CD4-positive, alpha-beta T cell treated with Interleukin-12 subunit alpha and Interleukin-12 subunit beta, for 1 hour (primary cell): ENCODE measurements around the gene CMPK2.
A peak's percentile ranks its signal among the peaks of the same experiment; 100 is the strongest.

Experiments
- DNase-seq: peaks from one replicate; pipeline ENCODE4 v3.0.0-alpha.2; 2020

CMPK2 gene

DNA sequence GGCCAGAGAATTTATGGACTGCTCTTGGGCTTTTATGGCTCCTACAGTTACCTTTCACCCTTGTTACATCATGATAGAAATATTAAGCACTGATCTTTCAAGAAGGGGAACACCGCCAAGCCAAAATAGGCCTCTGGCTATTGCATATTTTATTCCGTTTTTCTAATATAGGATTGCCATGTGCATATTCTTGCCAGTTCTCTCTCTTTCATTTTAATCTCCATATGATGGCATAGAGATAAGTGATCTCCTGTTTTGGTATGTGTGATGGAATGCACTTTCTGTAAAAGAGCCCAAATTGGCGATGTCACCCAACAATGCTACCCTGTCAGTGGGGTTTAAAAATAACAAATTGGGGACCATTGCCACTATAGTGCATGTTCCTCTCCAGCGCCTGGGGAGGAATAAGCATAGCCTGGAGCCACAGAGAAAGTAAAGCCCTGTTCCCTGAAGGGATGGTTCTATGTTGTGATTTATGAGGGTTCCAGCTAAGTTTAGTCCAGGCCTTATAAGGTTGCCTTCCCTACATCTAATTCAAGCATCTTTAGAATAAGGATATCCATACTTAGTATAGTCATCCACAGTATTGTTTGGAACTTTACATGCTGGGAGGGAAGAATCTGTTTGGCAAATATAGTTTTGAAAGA, 26.9 kb downstream of the CMPK2 start:
- DNase-seq = no peak

DNA sequence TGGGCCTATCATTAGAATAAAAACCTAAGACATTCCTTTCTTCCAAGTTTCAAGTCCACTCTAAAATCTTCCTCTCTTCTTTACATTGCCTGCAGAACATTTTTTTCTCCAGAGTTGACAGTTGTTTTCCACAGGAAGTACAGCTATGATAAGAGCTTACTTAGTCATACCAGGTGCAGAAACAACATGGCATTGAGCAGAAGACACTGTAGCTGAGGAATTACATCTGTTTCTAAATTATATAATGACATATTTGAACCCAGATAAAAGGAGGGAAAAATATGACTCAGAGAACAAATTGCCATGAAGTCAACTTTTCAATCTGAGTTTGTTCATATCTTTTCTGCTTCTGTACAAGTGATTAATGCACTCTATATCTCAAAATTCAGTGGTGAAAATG, 30.2 kb downstream of the CMPK2 start:
- no peak for DNase-seq

DNA sequence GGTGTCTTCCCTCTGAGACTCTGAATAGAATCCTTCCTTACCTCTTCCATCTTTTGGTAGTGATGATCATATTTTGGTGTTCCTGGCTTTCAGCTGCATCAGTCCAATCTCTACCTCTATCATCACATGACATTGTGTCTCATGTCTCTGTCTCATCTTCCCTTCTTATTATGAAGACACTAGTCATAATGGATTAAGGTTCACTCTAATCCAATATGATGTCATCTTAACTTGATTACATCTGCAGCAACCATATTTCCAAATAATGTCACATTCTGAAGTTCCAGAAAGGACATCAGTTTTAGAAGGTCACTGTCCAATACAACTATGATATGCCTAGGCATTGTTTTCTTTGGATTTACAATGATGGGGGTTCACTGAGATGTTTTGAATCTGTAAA, 31.5 kb downstream of the CMPK2 start:
- DNase-seq = no peak

DNA sequence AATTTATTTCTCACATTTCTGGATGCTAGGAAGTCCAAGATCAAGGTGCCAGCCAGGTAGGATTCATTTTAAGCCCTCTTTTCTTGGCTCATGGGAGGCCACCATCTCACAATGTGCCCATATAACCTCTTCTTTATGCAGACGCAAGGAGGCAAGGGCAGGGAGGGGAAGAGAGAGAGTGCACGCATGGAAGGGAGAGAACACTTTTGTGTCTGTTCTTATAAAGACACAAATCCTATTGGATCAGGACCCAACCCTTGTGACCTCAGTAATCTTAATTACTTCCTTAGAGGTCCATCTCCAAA, 32.5 kb downstream of the CMPK2 start:
- DNase-seq = no peak

DNA sequence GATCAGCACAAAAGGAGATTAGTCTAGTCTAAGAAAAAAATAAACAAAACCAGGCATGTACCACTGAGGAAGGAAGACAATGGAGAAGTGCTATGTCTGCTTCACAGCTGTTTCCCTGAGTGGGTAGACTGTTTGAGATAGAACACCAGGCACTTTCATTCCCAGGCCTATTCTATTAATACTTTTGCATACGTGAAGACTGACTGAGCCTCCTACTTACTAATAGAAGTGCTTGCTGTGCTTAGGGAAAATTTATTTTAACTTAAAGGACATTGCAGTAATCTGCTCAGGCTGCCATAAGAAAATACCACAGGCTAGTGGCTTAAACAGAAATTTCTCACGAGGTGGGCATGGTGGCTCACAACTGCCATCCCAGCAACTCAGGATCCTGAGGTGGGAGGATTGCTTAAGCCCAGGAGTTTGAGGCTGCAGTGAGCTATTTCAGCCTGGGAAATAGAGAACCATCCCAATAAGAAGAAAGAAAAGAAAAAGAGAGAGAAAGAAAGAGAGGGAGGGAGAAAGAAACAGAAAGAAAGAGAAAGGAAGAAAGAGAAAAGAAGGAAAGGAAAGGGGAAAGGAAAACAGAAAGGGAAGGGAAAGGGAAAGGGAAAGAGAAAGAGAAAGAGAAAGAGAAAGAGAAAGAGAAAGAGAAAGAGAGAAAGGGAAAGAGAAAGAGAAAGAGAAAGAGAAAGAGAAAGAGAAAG, 33.0 kb downstream of the CMPK2 start:
- no peak for DNase-seq

DNA sequence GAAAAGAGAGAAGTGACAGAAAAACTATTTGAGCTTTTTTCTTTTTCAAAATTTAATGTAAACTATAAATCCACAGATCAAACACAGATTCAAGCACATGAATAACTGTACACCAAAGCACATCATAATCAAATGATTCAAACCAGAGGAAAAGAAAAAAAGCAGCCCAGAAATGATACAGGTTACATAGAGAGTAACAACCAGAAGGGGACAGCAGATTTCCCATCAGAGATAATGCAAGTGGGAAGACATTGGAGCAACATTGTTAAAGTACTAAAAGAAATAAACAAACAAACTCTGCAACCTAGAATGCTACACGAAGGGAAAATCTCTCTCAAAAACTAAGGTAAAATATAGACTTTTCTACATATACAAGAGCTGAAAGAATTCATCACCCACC, 34.5 kb downstream of the CMPK2 start:
- no peak for DNase-seq

DNA sequence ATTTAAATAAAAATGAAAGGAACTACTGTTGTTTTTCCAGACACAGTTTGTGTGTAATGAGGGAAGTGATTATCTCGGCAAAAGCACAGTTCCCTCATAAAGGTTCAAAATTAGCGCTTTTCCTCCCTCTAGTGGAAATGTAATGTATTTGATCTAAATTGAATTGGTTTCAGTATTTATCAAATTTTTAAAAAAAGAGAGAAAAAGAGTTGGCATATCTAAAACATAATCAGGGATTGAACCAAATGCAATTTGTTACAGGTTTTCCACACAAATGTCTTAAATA, 37.5 kb downstream of the CMPK2 start:
- peak; percentile 14 for DNase-seq

DNA sequence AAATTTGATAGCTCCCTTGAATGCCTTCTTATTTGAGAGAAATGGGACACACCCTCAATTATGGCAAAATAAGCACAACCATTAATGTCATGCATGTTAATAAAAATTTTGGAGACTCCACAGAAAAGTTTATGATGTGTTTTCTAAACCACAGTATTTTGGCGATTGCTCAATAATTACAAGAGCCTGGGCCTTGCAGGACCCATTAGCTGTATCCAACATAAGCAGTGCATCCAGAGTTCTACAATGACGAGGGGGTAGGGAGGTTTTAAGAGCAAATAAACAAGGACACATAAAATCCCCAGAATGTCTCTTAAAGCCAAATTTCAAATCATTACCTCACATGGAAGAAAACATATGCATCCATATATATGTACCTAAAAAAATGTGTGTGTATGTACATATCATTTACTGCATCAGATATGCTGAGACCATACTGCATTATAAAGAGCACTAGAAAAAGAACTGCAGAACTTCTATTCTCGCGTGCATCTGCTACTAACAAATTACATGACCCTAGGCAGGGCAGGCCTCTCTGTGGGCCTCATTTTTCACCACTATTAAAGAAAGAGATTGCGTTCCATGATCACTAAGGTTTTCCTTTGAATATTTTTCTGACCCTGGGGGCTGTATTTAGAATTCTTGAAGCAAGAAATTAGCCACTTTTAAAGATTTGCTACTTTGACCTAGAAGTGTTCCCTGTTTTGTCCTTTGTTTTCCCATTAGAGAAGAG, 38.0 kb downstream of the CMPK2 start:
- DNase-seq = no peak

DNA sequence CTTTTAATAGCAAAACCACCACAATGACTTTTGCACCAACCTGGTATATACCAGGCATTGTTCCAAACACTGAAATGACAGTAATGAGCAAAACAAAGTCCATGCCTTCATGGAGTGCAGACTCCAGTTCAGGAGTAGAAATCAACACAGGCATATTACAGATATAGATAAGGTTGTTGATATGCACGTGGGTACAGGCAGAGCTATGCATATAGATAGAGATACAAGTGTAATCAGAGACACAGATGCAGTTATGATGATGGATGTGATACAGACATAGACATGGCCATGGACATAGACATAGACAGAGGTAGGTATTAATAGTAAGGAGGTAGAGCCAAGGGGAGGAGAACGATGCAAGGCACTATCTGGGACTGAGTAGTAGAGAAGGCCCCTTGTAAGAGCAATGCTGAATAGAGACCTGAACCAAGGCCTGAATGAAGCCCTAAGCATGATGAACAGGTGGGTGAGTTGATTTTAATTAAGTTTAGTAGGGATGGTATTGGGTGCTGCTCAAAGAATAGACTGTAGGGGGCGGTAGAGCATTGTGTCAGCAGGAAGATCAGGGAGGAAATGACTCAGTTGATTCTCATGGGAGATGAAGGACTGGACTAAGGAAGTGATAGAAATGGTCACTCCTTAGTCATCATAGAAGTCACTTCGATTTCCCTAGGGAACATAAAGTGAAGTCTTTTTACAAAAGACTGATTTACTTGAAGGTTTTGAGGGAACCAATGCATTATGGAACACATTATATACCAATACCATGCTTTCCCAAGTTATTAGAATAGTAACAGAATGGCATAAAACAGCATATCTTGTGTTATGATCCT, 39.4 kb downstream of the CMPK2 start:
- DNase-seq = peak; percentile 64

DNA sequence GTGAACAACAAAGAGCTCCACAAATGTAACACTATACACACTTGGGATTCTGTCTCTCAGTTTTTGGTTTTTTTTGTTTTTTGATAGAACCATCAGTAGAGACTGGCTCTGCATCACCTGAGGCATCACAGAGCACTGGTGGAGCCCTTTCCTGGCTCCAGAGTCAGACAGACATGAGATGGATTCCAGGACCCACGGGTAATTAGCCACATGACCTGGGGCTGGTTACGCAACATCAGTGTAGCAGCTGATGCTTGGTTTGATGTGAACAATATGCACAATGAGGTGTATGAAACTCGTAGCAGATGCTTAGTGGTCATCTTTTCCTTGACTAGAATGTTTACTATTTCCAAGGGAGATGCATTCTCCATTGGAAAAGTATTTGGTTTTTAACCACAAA, 40.7 kb downstream of the CMPK2 start:
- no peak for DNase-seq

DNA sequence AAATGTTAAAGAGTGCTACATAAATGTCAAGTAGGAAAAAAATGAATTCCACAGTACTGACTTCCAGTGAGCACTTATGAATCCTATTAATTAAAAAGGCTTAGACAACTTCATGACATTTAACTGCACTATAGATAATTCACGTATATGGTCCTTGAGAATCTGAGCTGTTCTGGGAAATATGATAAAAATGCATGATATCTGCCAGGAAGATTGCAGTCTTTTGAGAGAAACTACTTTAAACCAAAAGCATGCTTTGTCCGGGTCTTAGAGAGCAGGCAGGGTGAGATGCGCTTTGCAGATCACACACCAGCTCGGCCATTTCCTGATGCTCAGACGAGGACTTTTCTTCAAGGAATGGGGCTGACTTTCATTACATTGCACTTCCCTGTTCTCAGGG, 42.6 kb downstream of the CMPK2 start:
- DNase-seq = no peak

DNA sequence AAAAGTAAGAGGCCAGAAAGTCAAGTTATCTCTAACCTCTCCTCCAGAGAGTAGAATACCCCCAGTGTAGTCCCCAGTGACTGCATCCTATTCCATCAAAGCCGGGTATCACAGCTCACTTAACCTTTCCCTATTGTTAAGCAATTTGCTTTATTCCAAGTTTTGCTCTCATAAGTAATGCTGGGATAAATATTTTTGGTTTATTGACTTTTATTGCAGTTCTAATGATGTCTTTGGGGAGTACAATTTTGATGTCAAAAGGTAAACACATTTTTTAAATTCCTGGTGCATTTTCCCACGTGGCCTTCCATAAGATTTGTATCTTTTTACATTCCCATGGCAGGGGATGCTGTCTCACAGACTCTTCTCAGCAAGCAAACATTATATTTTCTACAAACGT, 43.3 kb downstream of the CMPK2 start:
- no peak for DNase-seq

DNA sequence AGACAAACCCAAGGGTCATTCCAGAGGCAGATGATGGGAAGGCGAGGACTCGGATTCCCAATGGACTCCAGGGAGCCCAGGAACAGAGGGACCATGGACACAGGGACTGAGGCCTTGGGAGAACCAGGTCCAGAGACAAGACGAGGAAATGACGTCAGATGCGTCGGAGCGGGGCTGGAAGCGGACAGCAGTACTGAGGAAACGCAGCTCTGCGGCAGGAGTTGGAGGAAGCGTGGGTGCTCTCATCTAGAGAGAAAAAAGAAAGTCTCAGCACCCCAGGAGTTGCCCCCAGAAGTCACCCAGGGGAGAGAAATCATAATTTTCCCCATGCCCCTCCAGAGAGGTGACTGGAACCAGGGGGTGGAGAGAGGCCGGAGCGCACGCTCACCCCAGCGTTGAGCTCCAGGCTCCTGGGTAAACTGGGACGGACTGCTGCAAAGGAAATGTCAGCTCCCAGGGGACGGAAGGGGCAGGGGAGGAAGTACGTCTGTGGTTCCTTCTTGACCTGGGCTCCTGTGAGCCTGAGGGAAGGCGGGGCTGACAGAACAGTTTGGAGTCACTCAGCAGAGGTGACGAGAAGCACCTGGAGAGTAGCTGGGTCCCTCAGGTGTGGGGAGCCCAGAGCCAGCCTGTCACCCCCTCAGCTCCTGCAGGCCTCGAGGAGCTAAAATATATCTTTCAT, 44.7 kb downstream of the CMPK2 start:
- DNase-seq = no peak

DNA sequence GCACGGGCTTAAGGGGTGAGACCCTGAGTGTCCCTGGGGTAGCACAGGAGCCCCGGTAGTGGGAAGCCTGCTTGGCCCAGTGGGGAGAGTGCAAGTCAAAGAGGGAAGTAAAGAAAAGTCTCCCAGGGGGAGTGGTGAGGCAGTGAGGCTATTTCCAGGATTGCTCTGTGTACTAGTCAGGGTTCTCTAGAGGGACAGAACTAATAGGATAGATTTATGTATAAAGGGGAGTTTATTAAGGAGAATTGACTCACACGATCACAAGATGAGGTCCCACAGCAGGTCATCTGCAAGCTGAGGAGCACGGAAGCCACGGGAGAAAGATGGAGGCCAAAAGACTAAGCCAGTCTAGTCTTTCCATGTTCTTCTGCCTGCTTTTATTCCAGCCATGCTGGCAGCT, 45.5 kb downstream of the CMPK2 start:
- DNase-seq = no peak

DNA sequence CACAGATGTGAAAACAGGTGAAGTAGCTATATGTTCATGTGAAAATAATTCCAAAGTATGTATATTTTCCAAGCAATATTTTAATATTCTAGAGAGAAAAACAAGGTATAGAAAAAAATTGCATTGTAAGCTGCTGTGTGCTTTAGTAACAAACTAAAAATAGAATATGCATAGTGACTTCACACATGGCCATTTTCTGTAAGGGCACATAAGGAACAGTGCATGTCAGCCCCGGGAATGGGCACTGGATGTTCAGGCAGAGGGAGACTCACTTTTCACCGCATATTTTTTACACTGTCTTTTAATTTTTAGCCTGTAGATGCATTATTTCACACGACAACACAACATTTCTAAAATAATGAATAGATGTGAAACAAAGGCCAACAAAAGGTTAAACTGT, 46.0 kb downstream of the CMPK2 start:
- DNase-seq = no peak

DNA sequence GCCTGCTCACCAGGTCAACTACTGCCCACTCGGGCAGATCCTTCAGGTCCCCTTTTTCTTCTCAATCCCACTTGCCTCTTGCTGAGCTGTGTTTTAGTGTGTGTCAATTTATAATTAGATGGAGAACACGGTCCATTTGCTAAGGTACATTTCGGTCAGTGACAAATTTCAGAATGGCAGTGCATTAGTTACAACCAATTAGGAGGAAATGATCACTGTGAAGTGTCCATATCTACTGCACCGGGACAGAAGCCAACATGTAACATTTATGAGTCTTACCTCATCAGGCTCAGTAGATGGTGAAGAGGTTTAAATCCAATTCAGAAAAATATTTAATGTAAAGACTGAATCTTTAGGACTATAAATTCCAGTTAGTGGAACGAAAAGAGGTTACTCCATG, 47.7 kb downstream of the CMPK2 start:
- DNase-seq = no peak

DNA sequence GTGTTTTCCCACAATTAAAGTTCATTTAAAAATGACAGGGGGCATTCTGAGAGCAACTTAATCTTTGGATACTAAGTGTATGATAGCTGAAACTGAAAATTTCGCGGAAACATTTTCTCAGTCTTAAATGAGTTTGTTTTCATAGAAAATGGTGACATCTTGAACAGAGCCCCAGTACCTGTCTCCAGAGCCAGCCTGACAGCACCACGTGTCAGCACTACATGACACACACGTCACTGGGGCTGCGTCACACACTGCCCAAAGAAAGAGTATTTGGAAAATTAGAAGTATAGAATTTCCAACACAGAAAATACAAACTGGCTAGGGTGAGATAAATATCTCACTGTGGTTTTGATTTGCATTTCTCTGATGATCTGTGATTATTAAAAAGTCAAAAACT, 50.8 kb downstream of the CMPK2 start:
- DNase-seq = no peak

DNA sequence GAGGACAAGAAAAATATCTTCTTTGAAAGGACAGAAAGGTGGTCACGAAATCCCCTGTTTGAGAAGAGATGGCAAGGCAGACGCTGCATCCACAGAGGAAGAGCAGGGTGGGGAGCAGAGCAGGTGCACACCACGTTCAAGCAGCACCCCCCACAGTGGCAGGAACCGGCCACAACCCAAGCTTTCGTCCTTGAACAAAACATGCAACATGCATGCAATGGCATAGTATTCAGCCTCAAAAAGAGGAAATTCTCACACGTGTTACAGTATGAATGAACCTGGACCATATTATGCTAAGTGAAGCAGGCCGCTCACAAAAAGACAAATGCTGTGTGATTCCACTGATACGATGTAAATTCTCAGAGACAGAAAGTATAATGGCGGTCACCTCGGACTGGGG, 51.4 kb downstream of the CMPK2 start:
- DNase-seq = no peak

DNA sequence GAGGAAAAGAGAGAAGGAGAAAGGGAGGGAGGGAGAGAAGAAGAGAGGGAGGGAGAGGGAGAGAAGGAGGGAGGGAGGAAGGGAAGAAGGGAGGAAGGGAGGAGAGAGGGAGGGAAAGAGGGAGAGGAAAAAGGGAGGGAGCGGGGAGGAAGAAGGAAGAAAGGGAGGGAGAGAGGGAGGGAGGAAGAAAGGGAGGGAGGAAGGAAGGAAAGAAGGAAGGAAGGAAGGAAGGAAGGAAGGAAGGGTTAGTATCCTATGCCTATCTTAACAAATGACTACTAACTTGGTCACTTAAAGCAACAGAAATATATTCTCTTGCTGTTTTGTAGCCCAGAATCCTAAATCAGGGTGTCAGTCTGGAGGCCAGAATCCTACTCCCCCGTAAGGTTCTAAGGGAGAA, 52.1 kb downstream of the CMPK2 start:
- no peak for DNase-seq

DNA sequence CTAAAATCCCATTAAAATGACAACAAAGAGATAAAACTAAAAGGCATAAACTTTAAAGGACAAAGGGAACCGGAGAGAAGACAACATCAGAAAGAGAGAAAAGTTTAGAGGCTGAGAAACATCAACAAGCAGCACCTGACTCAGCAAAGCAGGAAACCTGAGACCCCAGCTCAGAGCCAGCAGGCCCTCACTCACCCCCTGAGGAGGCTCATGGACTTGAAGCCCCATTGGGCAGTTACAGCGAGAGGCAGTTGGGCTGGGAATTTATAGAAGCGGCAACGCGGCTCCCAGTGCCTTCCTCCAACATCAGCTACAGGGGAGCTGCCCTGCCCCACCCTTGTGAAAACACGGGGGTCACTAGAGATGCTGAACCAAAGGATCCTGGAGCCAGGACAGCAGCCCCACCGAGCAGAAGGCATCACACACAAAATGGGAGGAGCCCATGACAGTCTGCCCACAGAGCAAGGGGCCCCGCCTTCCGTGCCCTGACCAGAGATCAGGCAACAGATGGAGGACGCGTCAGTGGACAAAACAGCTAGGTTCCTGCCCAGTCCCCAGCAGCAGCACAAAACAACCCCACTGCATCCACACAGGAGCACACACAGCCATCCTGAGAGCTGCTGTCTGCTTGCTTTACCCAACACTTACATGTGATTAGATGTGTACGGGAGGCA, 52.7 kb downstream of the CMPK2 start:
- DNase-seq = no peak

DNA sequence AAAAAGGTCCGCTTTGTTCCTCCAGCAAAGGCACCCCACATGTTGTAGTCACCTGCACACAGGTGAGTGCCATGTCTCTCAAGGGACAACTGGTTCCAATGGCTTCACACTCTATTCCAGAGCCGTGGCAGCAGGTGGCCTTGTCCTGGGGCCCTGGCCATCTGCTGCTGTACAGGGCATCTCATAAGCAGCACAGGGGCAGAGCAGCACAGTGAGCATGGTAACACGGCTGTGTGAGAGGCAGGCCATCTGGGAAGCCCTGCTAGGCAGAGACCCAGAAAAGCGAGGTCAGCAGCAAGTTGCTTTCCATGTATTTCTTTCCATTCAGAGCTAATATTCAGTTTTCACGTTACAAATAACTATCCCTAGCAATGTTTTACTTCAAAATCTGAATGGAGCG, 54.7 kb downstream of the CMPK2 start:
- DNase-seq = no peak

DNA sequence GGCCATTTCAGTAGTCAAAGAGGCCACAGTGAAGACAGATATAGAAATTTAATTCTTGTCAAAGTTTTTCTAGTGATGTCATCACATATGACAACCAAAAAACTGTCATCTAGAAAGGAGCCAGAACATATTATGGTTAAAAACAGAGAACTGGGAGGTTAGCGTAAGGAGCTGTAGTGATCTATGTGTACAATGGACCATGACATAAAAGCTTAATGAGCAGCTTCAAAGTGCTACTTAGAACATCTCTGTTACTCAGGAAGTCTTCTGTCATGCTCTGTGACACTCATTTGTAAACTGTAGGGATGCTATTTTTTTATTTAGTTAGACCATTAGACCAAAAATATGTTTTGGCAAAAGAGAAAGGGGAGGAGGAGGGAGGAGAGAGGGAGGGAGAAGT, 57.3 kb downstream of the CMPK2 start:
- DNase-seq = no peak

DNA sequence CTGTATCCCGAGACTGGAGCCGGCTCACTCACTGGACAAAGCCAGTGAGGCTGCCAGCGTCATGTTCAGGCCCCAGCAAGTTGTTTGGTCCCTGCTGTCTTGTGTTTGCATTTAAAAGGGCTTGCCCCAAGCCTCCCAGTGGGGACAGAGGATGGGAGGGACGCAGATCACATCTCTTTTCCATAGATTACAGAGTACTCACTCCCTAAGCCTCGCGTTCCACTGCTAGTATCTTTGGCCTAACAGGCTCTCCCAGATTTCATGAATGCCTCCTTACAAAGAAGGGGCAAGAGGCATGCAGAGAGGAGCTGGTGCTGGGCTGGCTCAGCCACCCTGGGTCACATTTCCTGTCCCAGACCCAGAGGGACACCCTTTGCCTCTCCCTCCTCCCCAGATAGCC, 59.1 kb downstream of the CMPK2 start:
- no peak for DNase-seq
